Panc1 (cell line): ENCODE data around the gene SETD3. TPM values are rescaled to one million over a fixed set of nuclear protein-coding genes. Genes with fewer than 3 reads are reported as not detected.

Source experiments
- ATAC-seq: fragments of 200-7000 bp; cut with Tn5 transposase; 2 replicates; pipeline ENCODE4 v1.9.1; 2020; ENCODE audit warnings: mild to moderate bottlenecking, moderate library complexity
- BruUV-seq: library from RNA; stranded (reverse); fragments of 400-500 nt; replicated peaks from 2 replicates; lab custom pipeline; 2021; lab: Mats Ljungman, UMichigan
- CTCF ChIA-PET: fragments of 300-600 bp; sonication (Branson Sonifier 250); formaldehyde crosslinking; loops from one replicate; lab custom pipeline; 2022; ENCODE audit warnings: antibody characterized with exemption; lab: Charles Lee
- POLR2A ChIA-PET: fragments of 300-600 bp; sonication (Branson Sonifier 250); formaldehyde crosslinking; loops from one replicate; lab custom pipeline; 2022; ENCODE audit warnings: antibody characterized with exemption; lab: Charles Lee
- DNase-seq: peaks from one replicate; pipeline ENCODE4 v3.0.0-alpha.2; 2010; ENCODE audit warnings: low read depth, low spot score
- H3K27ac ChIP-seq: 2 replicates; pipeline ENCODE4 v1.5.1; 2011; ENCODE audit warnings: mild to moderate bottlenecking, low read length, inconsistent platforms
- H3K27me3 ChIP-seq: fragments of 200-500 bp; sonication (Bioruptor generic); 2 replicates; pipeline ENCODE4 v1.6.0; 2014; ENCODE audit warnings: low read length, inconsistent platforms; ENCODE audit not compliant: control insufficient read depth, insufficient read depth
- H3K36me3 ChIP-seq: fragments of 200-500 bp; sonication (Bioruptor generic); 2 replicates; pipeline ENCODE4 v1.5.1; 2014; ENCODE audit warnings: inconsistent platforms, mild to moderate bottlenecking, low read length, moderate library complexity; ENCODE audit not compliant: control insufficient read depth, insufficient read depth
- H3K4me1 ChIP-seq: 2 replicates; pipeline ENCODE4 v1.5.1; 2011; ENCODE audit warnings: inconsistent platforms, mild to moderate bottlenecking, low read length, moderate library complexity; ENCODE audit not compliant: control insufficient read depth, insufficient read depth
- H3K4me3 ChIP-seq, 2 experiments: 2 replicates each; pipeline ENCODE4 v1.5.1; 2011 to 2012; ENCODE audit warnings: low read depth in 2 of 2, low read length in 2 of 2, mild to moderate bottlenecking in 2 of 2, inconsistent platforms in 1 of 2, moderate library complexity in 1 of 2
- H3K9me3 ChIP-seq: fragments of 200-500 bp; sonication (Bioruptor generic); 2 replicates; pipeline ENCODE4 v1.5.1; 2014; ENCODE audit warnings: low read depth, mild to moderate bottlenecking, inconsistent platforms, low read length, moderate library complexity; ENCODE audit not compliant: control insufficient read depth, insufficient read depth
- POLR2AphosphoS5 ChIP-seq: IDR thresholded peaks from 2 replicates; pipeline ENCODE4 v1.6.1; 2012; ENCODE audit warnings: mild to moderate bottlenecking, low read depth, low read length, moderate library complexity
- SIN3A ChIP-seq: IDR thresholded peaks from 2 replicates; pipeline ENCODE4 v1.6.1; 2012; ENCODE audit warnings: low read depth, mild to moderate bottlenecking, low read length, moderate library complexity, borderline replicate concordance; ENCODE audit not compliant: insufficient read depth
- TCF7L2 ChIP-seq: IDR thresholded peaks from 2 replicates; pipeline ENCODE4 v1.6.1; 2011; ENCODE audit warnings: mild to moderate bottlenecking, low read depth, low read length, inconsistent platforms
- in situ Hi-C: cut with HindIII; loops from 2 replicates; pipeline ENCODE4 v1.10.0; 2016; ENCODE audit warnings: low sequenced_read_pairs, low pct_unique_long_range_greater_than_20kb
- intact Hi-C: fragments of 100-400 bp; cut with micrococcal nuclease; formaldehyde crosslinking; loops from one replicate; pipeline ENCODE4 v1.10.0; 2022; ENCODE audit not compliant: unreplicated experiment
- total RNA-seq: library from RNA; stranded (reverse); gene quantifications from one replicate; pipeline ENCODE4 v1.2.1, GENCODE V29; 2021; ENCODE audit not compliant: unreplicated experiment
- TF ChIP-seq, protein P1 (sequence below), 2 experiments: IDR thresholded peaks; 2 replicates each; pipeline ENCODE4 v1.6.1; 2011 to 2012; ENCODE audit warnings: low read depth in 2 of 2, control low read depth in 1 of 2, low read length in 1 of 2, mild to moderate bottlenecking in 1 of 2, moderate library complexity in 1 of 2; ENCODE audit not compliant: insufficient read depth in 1 of 2
- TF ChIP-seq, protein P2 (sequence below): fragments of 450-650 bp; IDR thresholded peaks from 2 replicates; pipeline ENCODE4 v1.5.1; 2017; ENCODE audit warnings: mild to moderate bottlenecking

SETD3 gene
- total RNA-seq, 1 experiment from 2014 or later = 51.1 TPM

DNA sequence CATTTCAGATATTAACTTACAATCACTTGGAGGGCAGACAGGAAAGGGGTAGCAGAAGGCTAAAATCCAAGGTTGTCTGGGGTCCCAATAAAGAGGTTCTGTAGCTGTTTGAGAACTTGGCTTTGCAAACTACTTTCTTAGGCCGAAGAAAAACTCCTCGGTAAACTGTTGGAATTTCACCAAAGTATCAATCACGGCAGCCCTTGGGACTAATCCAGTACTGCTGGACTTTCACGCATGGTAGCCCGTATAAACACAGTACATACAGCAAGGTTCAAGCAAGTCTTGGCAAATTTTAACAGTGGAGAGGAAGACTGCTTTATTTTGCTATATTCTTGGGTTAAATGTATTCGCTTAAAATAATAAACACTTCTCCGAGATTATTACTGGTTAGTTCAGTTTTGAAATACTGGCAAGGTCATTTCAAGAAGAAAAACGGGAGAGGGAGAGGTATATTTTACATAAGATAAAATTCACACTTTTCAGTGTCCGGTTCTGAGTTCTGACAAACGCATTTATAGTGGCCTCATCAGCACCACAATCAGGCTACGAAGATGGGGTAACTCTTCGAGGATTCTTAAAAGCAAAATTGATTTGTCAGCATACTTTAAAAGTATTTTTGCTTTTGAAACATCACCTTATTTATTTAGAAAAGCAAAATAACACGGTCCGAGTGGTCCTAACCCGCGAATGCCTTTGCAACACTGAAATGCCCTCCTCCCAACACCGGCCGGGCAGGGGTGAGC lies 1.3 kb downstream of the SETD3 start:
- no peaks in the 10 kb centered on the region for H3K9me3 ChIP-seq
- H3K4me1 ChIP-seq = peaks cover 30% of the 10 kb centered on the region
- CTCF ChIA-PET = interaction anchor here (0.7 kb wide), 1 partner anchor 140 kb away, joined by 3 read pairs; no protein-coding TSS in a partner anchor
- intact Hi-C loops = no loop called here
- TF ChIP-seq, protein P1, sequence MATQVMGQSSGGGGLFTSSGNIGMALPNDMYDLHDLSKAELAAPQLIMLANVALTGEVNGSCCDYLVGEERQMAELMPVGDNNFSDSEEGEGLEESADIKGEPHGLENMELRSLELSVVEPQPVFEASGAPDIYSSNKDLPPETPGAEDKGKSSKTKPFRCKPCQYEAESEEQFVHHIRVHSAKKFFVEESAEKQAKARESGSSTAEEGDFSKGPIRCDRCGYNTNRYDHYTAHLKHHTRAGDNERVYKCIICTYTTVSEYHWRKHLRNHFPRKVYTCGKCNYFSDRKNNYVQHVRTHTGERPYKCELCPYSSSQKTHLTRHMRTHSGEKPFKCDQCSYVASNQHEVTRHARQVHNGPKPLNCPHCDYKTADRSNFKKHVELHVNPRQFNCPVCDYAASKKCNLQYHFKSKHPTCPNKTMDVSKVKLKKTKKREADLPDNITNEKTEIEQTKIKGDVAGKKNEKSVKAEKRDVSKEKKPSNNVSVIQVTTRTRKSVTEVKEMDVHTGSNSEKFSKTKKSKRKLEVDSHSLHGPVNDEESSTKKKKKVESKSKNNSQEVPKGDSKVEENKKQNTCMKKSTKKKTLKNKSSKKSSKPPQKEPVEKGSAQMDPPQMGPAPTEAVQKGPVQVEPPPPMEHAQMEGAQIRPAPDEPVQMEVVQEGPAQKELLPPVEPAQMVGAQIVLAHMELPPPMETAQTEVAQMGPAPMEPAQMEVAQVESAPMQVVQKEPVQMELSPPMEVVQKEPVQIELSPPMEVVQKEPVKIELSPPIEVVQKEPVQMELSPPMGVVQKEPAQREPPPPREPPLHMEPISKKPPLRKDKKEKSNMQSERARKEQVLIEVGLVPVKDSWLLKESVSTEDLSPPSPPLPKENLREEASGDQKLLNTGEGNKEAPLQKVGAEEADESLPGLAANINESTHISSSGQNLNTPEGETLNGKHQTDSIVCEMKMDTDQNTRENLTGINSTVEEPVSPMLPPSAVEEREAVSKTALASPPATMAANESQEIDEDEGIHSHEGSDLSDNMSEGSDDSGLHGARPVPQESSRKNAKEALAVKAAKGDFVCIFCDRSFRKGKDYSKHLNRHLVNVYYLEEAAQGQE (IDR thresholded peaks at IDR 0.05; ENCODE audit: insufficient read depth in 1 of 2, low read depth in 2 of 2, low read length in 1 of 2) = no peak
- no peak for TF ChIP-seq SIN3A
- TF ChIP-seq, protein P2, sequence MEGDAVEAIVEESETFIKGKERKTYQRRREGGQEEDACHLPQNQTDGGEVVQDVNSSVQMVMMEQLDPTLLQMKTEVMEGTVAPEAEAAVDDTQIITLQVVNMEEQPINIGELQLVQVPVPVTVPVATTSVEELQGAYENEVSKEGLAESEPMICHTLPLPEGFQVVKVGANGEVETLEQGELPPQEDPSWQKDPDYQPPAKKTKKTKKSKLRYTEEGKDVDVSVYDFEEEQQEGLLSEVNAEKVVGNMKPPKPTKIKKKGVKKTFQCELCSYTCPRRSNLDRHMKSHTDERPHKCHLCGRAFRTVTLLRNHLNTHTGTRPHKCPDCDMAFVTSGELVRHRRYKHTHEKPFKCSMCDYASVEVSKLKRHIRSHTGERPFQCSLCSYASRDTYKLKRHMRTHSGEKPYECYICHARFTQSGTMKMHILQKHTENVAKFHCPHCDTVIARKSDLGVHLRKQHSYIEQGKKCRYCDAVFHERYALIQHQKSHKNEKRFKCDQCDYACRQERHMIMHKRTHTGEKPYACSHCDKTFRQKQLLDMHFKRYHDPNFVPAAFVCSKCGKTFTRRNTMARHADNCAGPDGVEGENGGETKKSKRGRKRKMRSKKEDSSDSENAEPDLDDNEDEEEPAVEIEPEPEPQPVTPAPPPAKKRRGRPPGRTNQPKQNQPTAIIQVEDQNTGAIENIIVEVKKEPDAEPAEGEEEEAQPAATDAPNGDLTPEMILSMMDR = no peak
- TF ChIP-seq TCF7L2 = no peak
- TF ChIP-seq POLR2AphosphoS5 = no peak
- peaks cover 5% of the 10 kb centered on the region; the same call in 1 of the 2 replicates for H3K36me3 ChIP-seq
- H3K27me3 ChIP-seq = no peaks in the 10 kb centered on the region
- H3K27ac ChIP-seq = peak overlapping the region; percentile 46
- DNase-seq (no peak), ATAC-seq (no peak)
- H3K4me3 ChIP-seq = peak overlapping the region; percentile 77 to 93
- POLR2A ChIA-PET = no interaction called here
- no TSS peak for BruUV-seq
- in situ Hi-C loops = no loop called here

DNA sequence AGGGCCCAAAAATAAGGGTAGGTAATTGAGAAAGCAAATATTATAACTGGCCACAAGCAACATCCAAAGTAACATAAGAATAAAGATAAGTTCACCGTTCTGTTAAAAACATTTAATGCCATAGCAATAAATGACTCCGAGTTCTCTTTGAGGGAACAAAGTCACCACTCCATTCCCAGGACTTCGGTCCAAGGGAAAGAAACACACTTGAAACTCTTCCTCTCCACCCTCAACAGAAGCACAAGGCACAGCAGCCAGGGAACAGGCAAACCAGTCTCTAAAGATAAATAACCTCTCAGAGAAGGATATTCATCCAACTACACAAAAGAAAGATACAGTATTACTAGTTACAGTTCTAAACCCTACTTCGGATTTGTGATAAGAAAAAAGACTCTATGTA lies 2.5 kb downstream of the SETD3 start:
- H3K27ac ChIP-seq = 0 out of 2 replicates have a peak overlapping the region, but pooled peaks have one; percentile 1
- BruUV-seq = no TSS peak
- no peak for DNase-seq
- H3K9me3 ChIP-seq = no peaks in the 10 kb centered on the region
- H3K27me3 ChIP-seq = no peaks in the 10 kb centered on the region
- TF ChIP-seq, protein P2 = no peak
- TF ChIP-seq SIN3A (no peak), POLR2AphosphoS5 (no peak)
- TF ChIP-seq, protein P1 (IDR thresholded peaks at IDR 0.05; ENCODE audit: insufficient read depth in 1 of 2, low read depth in 2 of 2, low read length in 1 of 2) = no peak
- H3K4me1 ChIP-seq = peaks cover 21% of the 10 kb centered on the region
- POLR2A ChIA-PET = interaction anchor here (0.6 kb wide), 1 partner anchor 33 kb away, joined by 3 read pairs; no protein-coding TSS in a partner anchor
- CTCF ChIA-PET = no interaction called here
- in situ Hi-C loops = no loop called here
- H3K4me3 ChIP-seq = no peak overlapping the region
- H3K36me3 ChIP-seq = peaks cover 5% of the 10 kb centered on the region; the same call in 1 of the 2 replicates
- intact Hi-C loops = no loop called here
- ATAC-seq = no peak
